ENCODE data around the gene TEX26. TPM values are rescaled to one million over a fixed set of nuclear protein-coding genes. Genes with fewer than 3 reads are reported as not detected.

Gene TEX26
- total RNA-seq, 2 donors from 2014 or later, result not detected

DNA sequence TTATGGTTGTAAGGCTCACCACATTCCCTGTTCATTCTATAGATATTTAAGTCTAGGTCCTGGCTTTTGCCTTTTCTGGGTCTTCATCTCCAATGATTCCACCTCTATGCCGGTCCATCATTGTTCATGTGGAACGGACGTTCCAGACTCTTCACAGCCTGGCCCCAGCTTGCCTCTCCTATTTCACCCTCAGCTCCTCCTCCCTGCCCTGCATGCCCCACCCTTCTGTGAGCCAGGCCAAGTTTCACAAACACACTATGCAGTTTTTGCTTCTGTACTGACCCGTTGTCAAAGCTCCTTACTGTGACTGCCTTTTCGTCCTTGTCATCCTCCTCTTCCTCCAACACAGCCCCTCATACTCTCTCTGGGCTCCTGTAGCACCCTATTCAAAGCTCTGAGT is 31.3 kb downstream of the TEX26 start:
- Mint-ChIP-seq H3K27me3 (ENCODE audit: insufficient read depth) (peaks cover 2% of the 10 kb centered on the region), H3K9me3 (peaks cover 31% of the 10 kb centered on the region), H3K4me3 (no peak overlapping the region), H3K27ac (no peak overlapping the region), H3K36me3 (ENCODE audit: low read depth) (no peaks in the 10 kb centered on the region), H3K4me1 (peaks cover 16% of the 10 kb centered on the region)
- H3K9ac ChIP-seq (ENCODE audit: extremely low read depth, low read length, poor library complexity, severe bottlenecking), result no peak overlapping the region
- peaks cover 2% of the 10 kb centered on the region for H3K4me1 ChIP-seq (ENCODE audit: control insufficient read depth, insufficient read depth, low read length)
- WGBS, 2 experiments (ENCODE audit: insufficient coverage in 1 of 2, insufficient read length in 1 of 2), result 79 to 89% methylated on average over 2 to 5 of the region's 5 CpGs
- no peak for TF ChIP-seq CTCF (conservative IDR thresholded peaks at IDR 0.05)
- peaks cover 41% of the 10 kb centered on the region for H3K9me3 ChIP-seq (ENCODE audit: control insufficient read depth, low read length)
- H3K4me3 ChIP-seq (ENCODE audit: low read length), result peak overlapping the region; percentile 43
- DNase-seq, result no peak
- no peaks in the 10 kb centered on the region for H3K36me3 ChIP-seq (ENCODE audit: control insufficient read depth, insufficient read depth, low read length)
- no peaks in the 10 kb centered on the region for H3K27me3 ChIP-seq (ENCODE audit: control insufficient read depth, insufficient read depth, low read length, poor library complexity, severe bottlenecking)
- no peak overlapping the region for H3K27ac ChIP-seq (ENCODE audit: low read depth, low read length)

DNA sequence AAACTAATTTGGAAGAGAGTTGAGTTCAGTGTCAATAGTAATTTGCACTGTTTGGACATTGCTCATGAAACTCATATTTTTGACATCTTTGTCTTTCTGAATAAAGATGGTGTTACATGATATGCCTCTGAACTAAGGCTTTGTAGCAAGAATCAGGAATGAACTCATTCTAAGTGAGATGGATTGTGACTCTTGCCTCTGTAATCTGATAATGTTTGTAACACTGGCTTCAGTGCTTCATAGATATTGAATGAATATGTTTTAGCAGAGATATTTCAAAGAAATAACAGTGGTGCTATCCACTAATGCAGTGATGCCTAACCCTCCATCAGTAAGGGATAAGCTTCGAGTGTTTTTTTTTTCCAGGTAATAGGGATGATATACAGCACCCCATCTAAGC is 32.9 kb downstream of the TEX26 start:
- TF ChIP-seq CTCF (conservative IDR thresholded peaks at IDR 0.05), result no peak
- Mint-ChIP-seq H3K27ac (no peak overlapping the region), H3K4me1 (peaks cover 16% of the 10 kb centered on the region), H3K4me3 (no peak overlapping the region), H3K9me3 (peaks cover 31% of the 10 kb centered on the region), H3K27me3 (ENCODE audit: insufficient read depth) (no peaks in the 10 kb centered on the region), H3K36me3 (ENCODE audit: low read depth) (no peaks in the 10 kb centered on the region)
- WGBS, 2 experiments (ENCODE audit: insufficient coverage in 1 of 2, insufficient read length in 1 of 2), result 93% methylated on average over 1 of the region's 1 CpG; no CpG with 5 or more reads in 1 of the 2 experiments
- Histone ChIP-seq H3K9me3 (ENCODE audit: control insufficient read depth, low read length) (peaks cover 30% of the 10 kb centered on the region), H3K9ac (ENCODE audit: extremely low read depth, low read length, poor library complexity, severe bottlenecking) (no peak overlapping the region), H3K36me3 (ENCODE audit: control insufficient read depth, insufficient read depth, low read length) (no peaks in the 10 kb centered on the region), H3K4me1 (ENCODE audit: control insufficient read depth, insufficient read depth, low read length) (peaks cover 2% of the 10 kb centered on the region), H3K27ac (ENCODE audit: low read depth, low read length) (no peak overlapping the region), H3K4me3 (ENCODE audit: low read length) (peak overlapping the region; percentile 56), H3K27me3 (ENCODE audit: control insufficient read depth, insufficient read depth, low read length, poor library complexity, severe bottlenecking) (no peaks in the 10 kb centered on the region)
- no peak for DNase-seq

DNA sequence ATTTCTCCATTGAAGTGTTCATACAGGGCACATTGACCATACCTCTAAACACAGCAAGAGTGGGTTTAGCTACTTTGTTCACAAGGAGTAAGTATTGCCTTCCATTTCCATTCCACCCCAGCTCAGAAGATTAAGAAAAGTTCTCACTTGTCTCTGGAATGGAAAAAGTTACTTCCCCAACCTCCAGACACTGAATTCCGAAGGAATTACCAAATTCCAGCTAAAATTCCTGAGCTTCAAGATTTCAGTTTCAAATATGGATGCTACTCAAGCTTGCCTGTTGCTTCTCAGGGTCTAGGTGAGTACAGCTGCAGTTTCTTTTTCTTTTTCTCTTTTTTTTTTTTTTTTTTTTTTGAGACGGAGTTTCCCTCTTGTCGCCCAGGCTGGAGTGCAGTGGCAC is 33.6 kb downstream of the TEX26 start:
- H3K4me1 ChIP-seq (ENCODE audit: control insufficient read depth, insufficient read depth, low read length), result peaks cover under 1% of the 10 kb centered on the region
- peaks cover 30% of the 10 kb centered on the region for H3K9me3 ChIP-seq (ENCODE audit: control insufficient read depth, low read length)
- DNase-seq, result no peak
- Mint-ChIP-seq H3K27me3 (ENCODE audit: insufficient read depth) (peaks cover 4% of the 10 kb centered on the region), H3K4me3 (no peak overlapping the region), H3K4me1 (peaks cover 13% of the 10 kb centered on the region), H3K27ac (no peak overlapping the region), H3K9me3 (peaks cover 31% of the 10 kb centered on the region), H3K36me3 (ENCODE audit: low read depth) (no peaks in the 10 kb centered on the region)
- H3K27me3 ChIP-seq (ENCODE audit: control insufficient read depth, insufficient read depth, low read length, poor library complexity, severe bottlenecking), result no peaks in the 10 kb centered on the region
- H3K4me3 ChIP-seq (ENCODE audit: low read length), result peak overlapping the region; percentile 56
- no peaks in the 10 kb centered on the region for H3K36me3 ChIP-seq (ENCODE audit: control insufficient read depth, insufficient read depth, low read length)
- whole genome bisulfite sequencing, 2 experiments (ENCODE audit: insufficient coverage in 1 of 2, insufficient read length in 1 of 2), result 94 to 100% methylated on average over 1 to 3 of the region's 3 CpGs
- no peak overlapping the region for H3K9ac ChIP-seq (ENCODE audit: extremely low read depth, low read length, poor library complexity, severe bottlenecking)
- no peak overlapping the region for H3K27ac ChIP-seq (ENCODE audit: low read depth, low read length)
- no peak for TF ChIP-seq CTCF (conservative IDR thresholded peaks at IDR 0.05)

Data from endodermal cell (in vitro differentiated cells).